ENCODE data around the gene UTP3. TPM values are rescaled to one million over a fixed set of nuclear protein-coding genes. Genes with fewer than 3 reads are reported as not detected.

UTP3 gene
- total and polyA plus RNA-seq, 2 donors (not counting 1 experiment from before 2014, with no cell fraction given): 17.8 to 20.4 TPM

- no peaks in the 10 kb centered on the region for H3K36me3 ChIP-seq (ENCODE audit: control insufficient read depth, insufficient read depth, low read length)
- peaks cover 35% of the 10 kb centered on the region for H3K79me2 ChIP-seq (ENCODE audit: control insufficient read depth, insufficient read depth, low read length)
- H2AFZ ChIP-seq (ENCODE audit: low read length): peak overlapping the region; percentile 73
- peak; percentile 57 to 72 for DNase-seq (ENCODE audit: low read depth in 2 of 2)
- TF ChIP-seq CTCF (conservative IDR thresholded peaks at IDR 0.05 in 1 of 2, IDR thresholded peaks at IDR 0.05 in 1 of 2; ENCODE audit: low read depth in 1 of 2, low read length in 2 of 2): no peak
- no peak for TF ChIP-seq EZH2 (IDR thresholded peaks at IDR 0.05; ENCODE audit: low read length, missing control alignments)
- no peaks in the 10 kb centered on the region for H4K20me1 ChIP-seq (ENCODE audit: control insufficient read depth, extremely low read depth, insufficient read depth, low read length)
- H3K4me1 ChIP-seq (ENCODE audit: control insufficient read depth, extremely low read depth, insufficient read depth, low read length): peaks cover 4% of the 10 kb centered on the region
- H3K4me3 ChIP-seq (replicated peaks in 1 of 4; ENCODE audit: control extremely low read depth in 1 of 4, insufficient read depth in 1 of 4, low read depth in 3 of 4, low read length in 4 of 4): peak overlapping the region; percentile 67 to 91 (median 70)
- H3K27me3 ChIP-seq (ENCODE audit: control insufficient read depth, insufficient read depth, low read length): no peaks in the 10 kb centered on the region
- H3K9me3 ChIP-seq (ENCODE audit: control insufficient read depth, insufficient read depth, low read depth, low read length): no peaks in the 10 kb centered on the region
- H3K27ac ChIP-seq (ENCODE audit: insufficient read depth, low read length): peak overlapping the region; percentile 91
- H3K9ac ChIP-seq (ENCODE audit: insufficient read depth, low read length): peak overlapping the region; percentile 81
- peak overlapping the region; percentile 95 for H3K4me2 ChIP-seq (ENCODE audit: extremely low read depth, insufficient read depth, low read length)
Measured at GRCh38 chr4:70705183-70706043, 17.1 kb downstream of the UTP3 start.

GRCh38 chr4:70706044-70706461 is 17.7 kb downstream of the UTP3 start:
- no peaks in the 10 kb centered on the region for H3K9me3 ChIP-seq (ENCODE audit: control insufficient read depth, insufficient read depth, low read depth, low read length)
- peak overlapping the region; percentile 67 to 91 (median 70) for H3K4me3 ChIP-seq (replicated peaks in 1 of 4; ENCODE audit: control extremely low read depth in 1 of 4, insufficient read depth in 1 of 4, low read depth in 3 of 4, low read length in 4 of 4)
- H2AFZ ChIP-seq (ENCODE audit: low read length): peak overlapping the region; percentile 73
- H3K27me3 ChIP-seq (ENCODE audit: control insufficient read depth, insufficient read depth, low read length): no peaks in the 10 kb centered on the region
- no peaks in the 10 kb centered on the region for H3K36me3 ChIP-seq (ENCODE audit: control insufficient read depth, insufficient read depth, low read length)
- H3K9ac ChIP-seq (ENCODE audit: insufficient read depth, low read length): peak overlapping the region; percentile 81
- no peaks in the 10 kb centered on the region for H4K20me1 ChIP-seq (ENCODE audit: control insufficient read depth, extremely low read depth, insufficient read depth, low read length)
- peaks cover 4% of the 10 kb centered on the region for H3K4me1 ChIP-seq (ENCODE audit: control insufficient read depth, extremely low read depth, insufficient read depth, low read length)
- H3K27ac ChIP-seq (ENCODE audit: insufficient read depth, low read length): peak overlapping the region; percentile 91
- peaks cover 35% of the 10 kb centered on the region for H3K79me2 ChIP-seq (ENCODE audit: control insufficient read depth, insufficient read depth, low read length)
- TF ChIP-seq CTCF (conservative IDR thresholded peaks at IDR 0.05 in 1 of 2, IDR thresholded peaks at IDR 0.05 in 1 of 2; ENCODE audit: low read depth in 1 of 2, low read length in 2 of 2) (no peak), EZH2 (IDR thresholded peaks at IDR 0.05; ENCODE audit: low read length, missing control alignments) (no peak)
- peak in 1 of 2 donors; percentile 35 for DNase-seq (ENCODE audit: low read depth in 2 of 2)
- peak overlapping the region; percentile 95 for H3K4me2 ChIP-seq (ENCODE audit: extremely low read depth, insufficient read depth, low read length)

GRCh38 chr4:70706516-70706915 is 18.2 kb downstream of the UTP3 start:
- Histone ChIP-seq H3K4me2 (ENCODE audit: extremely low read depth, insufficient read depth, low read length) (peak overlapping the region; percentile 95), H3K9ac (ENCODE audit: insufficient read depth, low read length) (no peak overlapping the region), H4K20me1 (ENCODE audit: control insufficient read depth, extremely low read depth, insufficient read depth, low read length) (no peaks in the 10 kb centered on the region), H3K79me2 (ENCODE audit: control insufficient read depth, insufficient read depth, low read length) (peaks cover 35% of the 10 kb centered on the region), H3K27me3 (ENCODE audit: control insufficient read depth, insufficient read depth, low read length) (no peaks in the 10 kb centered on the region), H3K4me1 (ENCODE audit: control insufficient read depth, extremely low read depth, insufficient read depth, low read length) (peaks cover 4% of the 10 kb centered on the region), H3K27ac (ENCODE audit: insufficient read depth, low read length) (peak overlapping the region; percentile 91), H3K4me3 (replicated peaks in 1 of 4; ENCODE audit: control extremely low read depth in 1 of 4, insufficient read depth in 1 of 4, low read depth in 3 of 4, low read length in 4 of 4) (peak overlapping the region; percentile 67 to 91 (median 70)), H3K36me3 (ENCODE audit: control insufficient read depth, insufficient read depth, low read length) (no peaks in the 10 kb centered on the region), H3K9me3 (ENCODE audit: control insufficient read depth, insufficient read depth, low read depth, low read length) (no peaks in the 10 kb centered on the region), H2AFZ (ENCODE audit: low read length) (peak overlapping the region; percentile 29)
- TF ChIP-seq CTCF (conservative IDR thresholded peaks at IDR 0.05 in 1 of 2, IDR thresholded peaks at IDR 0.05 in 1 of 2; ENCODE audit: low read depth in 1 of 2, low read length in 2 of 2) (no peak), EZH2 (IDR thresholded peaks at IDR 0.05; ENCODE audit: low read length, missing control alignments) (no peak)
- DNase-seq (ENCODE audit: low read depth in 2 of 2): peak in 1 of 2 donors; percentile 24
